Measurements from ENCODE around the gene SECISBP2.

Gene SECISBP2

GRCh38 chr9:89349607-89350006 is 31.3 kb downstream of the SECISBP2 start:
- Histone ChIP-seq H3K4me1 (no peaks in the 10 kb centered on the region), H3K36me3 (peaks cover 95% of the 10 kb centered on the region), H3K27me3 (no peaks in the 10 kb centered on the region), H3K9me3 (no peaks in the 10 kb centered on the region), H3K4me3 (ENCODE audit: low read depth, low read length) (no peak overlapping the region)
- DNase-seq: no peak
- TF ChIP-seq CTCF (IDR thresholded peaks at IDR 0.05; ENCODE audit: low read depth, low read length): no peak

DNA sequence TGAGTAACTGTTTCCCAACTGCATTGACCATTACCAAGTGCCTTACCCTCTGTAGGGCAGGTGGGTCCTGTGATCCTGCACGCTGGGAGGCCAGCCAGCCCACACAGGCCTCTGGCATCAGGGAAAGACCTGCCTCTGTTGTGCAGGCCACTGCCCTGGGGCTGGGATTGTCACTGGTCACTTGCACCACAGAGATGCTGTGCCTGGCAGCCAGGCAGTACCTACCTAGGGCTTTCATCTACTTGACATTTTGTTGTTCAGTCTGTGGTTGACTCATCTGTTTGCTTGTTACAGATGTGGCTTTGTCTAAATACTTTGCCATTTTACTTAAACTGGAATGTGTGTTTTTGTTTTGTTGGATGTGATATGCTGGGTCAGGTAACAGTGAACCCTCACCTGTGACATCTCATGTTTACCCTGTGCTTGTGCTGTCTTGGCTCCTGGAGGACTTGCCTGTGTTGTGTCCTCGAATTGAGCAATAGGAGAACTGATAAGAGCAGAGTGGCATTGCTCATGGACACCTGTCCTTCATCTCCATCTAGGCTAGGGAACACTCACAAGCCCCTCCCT is 32.8 kb downstream of the SECISBP2 start:
- Histone ChIP-seq H3K4me3 (ENCODE audit: low read depth, low read length) (no peak overlapping the region), H3K4me1 (no peaks in the 10 kb centered on the region), H3K36me3 (peaks cover 91% of the 10 kb centered on the region), H3K27me3 (no peaks in the 10 kb centered on the region), H3K9me3 (no peaks in the 10 kb centered on the region)
- TF ChIP-seq CTCF (IDR thresholded peaks at IDR 0.05; ENCODE audit: low read depth, low read length): no peak
- DNase-seq: no peak

DNA sequence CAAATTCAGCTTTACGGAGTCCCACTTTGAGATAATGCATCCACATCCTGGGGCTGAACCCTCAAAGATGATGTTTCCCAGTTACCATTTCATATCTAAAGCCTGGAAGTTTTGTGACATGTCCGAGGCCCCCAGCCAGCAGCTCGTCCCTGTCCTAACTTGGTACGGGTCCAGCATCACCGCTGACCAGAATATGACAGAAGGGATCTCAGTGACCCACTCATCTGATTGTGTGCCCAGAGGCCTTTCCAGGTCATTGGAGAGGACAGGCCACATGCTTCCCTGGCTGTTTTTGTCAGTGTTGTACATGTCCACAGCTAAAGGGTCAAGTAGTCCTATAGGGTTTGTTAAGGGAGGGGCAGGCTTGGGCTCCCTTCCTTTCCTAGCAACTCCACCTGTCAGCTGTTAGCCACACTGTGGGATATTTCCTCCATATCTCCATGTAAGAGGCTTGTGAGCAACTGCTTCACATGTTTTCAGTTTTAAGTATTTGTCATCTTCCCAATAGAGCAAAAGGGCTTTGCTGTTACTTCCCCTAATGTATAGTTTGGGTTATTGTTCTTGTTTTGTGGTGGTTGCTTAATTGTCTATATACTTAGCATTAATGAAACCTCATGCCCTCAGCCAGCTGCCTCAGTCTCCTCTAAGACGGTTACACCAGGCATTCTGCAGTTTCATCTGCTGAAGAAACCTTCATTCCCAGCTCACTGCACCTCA is 33.4 kb downstream of the SECISBP2 start:
- DNase-seq: no peak
- no peak for TF ChIP-seq CTCF (IDR thresholded peaks at IDR 0.05; ENCODE audit: low read depth, low read length)
- H3K4me1 ChIP-seq: no peaks in the 10 kb centered on the region
- H3K27me3 ChIP-seq: no peaks in the 10 kb centered on the region
- no peak overlapping the region for H3K4me3 ChIP-seq (ENCODE audit: low read depth, low read length)
- H3K36me3 ChIP-seq: peaks cover 88% of the 10 kb centered on the region
- H3K9me3 ChIP-seq: no peaks in the 10 kb centered on the region

GRCh38 chr9:89352451-89352850 is 34.2 kb downstream of the SECISBP2 start:
- Histone ChIP-seq H3K36me3 (peaks cover 88% of the 10 kb centered on the region), H3K4me3 (ENCODE audit: low read depth, low read length) (no peak overlapping the region), H3K9me3 (no peaks in the 10 kb centered on the region), H3K27me3 (no peaks in the 10 kb centered on the region), H3K4me1 (no peaks in the 10 kb centered on the region)
- no peak for TF ChIP-seq CTCF (IDR thresholded peaks at IDR 0.05; ENCODE audit: low read depth, low read length)
- no peak for DNase-seq

DNA sequence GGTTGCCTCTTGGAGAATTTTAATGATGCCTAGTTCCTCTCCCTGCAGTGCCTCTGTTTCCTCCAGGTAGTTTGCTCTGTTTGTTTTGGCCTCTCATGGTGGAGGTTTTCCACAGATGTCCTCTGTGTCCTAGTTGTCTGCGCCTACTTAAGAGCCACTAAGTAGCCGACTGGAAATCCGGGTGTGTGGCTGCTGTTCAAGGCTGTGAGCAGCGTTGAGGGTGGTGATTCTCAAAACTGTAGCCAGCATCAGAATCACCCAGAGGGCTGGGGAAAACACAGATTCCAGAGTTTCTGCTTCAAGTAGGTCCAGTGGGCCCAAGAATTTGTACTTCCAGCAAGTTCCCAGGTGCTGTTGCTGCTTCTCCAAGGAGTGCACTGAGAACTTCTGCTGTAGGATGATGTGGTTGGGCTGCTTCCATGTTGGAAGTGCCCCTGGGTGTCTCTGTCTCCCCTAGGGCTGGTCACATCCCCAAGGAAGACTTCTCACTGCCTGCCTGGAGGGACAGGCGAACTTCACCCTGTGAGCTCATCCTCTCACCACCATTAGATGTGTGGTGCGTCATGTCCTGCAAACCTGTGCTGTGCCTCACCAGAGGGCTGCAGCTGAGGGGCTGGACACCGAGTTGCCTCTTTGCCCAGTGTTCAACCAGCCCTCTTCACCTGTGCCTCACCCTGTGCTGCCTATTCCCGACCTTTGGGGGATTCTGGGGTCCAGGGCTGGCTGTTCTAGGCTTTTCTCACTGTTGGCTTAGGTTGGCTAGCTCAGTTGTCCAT is 34.8 kb downstream of the SECISBP2 start:
- H3K4me1 ChIP-seq: no peaks in the 10 kb centered on the region
- no peaks in the 10 kb centered on the region for H3K9me3 ChIP-seq
- peaks cover 86% of the 10 kb centered on the region for H3K36me3 ChIP-seq
- TF ChIP-seq CTCF (IDR thresholded peaks at IDR 0.05; ENCODE audit: low read depth, low read length): no peak
- H3K27me3 ChIP-seq: no peaks in the 10 kb centered on the region
- DNase-seq: no peak
- no peak overlapping the region for H3K4me3 ChIP-seq (ENCODE audit: low read depth, low read length)

GRCh38 chr9:89353989-89354388 is 35.7 kb downstream of the SECISBP2 start:
- TF ChIP-seq CTCF (IDR thresholded peaks at IDR 0.05; ENCODE audit: low read depth, low read length): no peak
- Histone ChIP-seq H3K4me3 (ENCODE audit: low read depth, low read length) (no peak overlapping the region), H3K4me1 (peaks cover 8% of the 10 kb centered on the region), H3K9me3 (no peaks in the 10 kb centered on the region), H3K27me3 (no peaks in the 10 kb centered on the region), H3K36me3 (peaks cover 86% of the 10 kb centered on the region)
- no peak for DNase-seq

All from BE2C (cell line).